Kidney glomerular epithelial cell (primary cell): ENCODE measurements around the gene HSD17B14.
"Not testable (repeated sequence)": the region's sequence is repeated elsewhere in the genome, so short reads cannot be mapped to it uniquely, and the experiment has no call there.

Experiments used
- DNase-seq: peaks from one replicate; lab custom pipeline; 2025; lab: John Stamatoyannopoulos, UW

HSD17B14 gene

DNA sequence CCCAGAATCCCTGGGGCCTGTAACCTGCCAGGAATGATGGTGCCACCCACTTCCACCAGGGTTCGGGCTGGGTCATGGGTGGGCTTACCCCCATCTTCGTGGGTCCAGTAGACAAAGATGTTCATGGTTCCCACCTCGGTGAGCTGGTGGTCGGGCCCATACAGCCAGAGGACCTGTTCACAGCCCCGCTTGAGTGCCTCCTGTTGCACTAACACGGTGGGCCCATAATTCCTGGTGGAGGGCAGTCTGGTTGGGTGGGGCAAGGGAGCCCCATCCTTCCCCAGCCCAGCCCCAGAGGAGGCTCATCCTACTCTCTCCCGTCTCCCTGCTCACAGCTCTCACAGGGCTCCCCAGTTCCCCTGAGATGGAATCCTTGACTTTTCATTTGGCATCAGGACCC is 39.2 kb downstream of the HSD17B14 start:
- no peak for DNase-seq

DNA sequence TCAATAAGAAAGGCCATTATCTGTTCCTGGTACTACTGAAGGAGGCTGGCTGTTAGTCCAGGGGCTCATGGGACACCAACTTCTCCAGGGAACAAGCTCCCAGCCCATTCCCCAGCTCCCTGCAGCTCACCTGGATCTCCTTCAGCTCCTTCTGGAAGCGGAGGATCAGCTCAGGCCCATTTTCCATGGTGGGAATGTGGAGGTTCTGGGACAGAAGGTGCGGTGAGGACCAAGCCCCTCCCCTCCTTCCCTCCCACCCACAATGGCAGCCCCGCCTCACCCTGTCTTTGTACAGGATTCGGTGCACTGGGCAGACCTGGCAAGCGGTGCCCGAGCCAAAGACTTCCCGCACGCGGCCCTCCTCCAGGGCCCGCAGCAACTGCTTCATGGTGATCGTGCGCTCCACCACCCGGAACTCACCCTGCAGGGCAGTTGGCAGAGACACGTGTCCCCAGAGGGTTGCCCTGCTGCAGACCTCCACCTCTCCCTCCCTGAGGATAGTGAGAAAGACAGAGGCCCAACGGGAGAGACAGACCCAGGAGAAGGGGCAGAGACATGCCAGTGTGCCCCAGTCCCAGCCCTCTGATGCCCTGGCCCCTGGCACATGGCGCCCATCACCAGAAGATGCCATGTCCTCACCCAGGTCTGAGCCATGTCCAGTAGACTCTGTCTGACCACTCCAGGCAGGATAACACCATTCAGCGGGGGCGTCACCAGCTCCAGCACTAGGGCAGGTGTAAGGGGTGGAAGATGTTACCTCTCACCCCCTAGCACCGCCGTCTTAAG is 39.8 kb downstream of the HSD17B14 start:
- no peak for DNase-seq

GRCh38 chr19:48795685-48796070 is 40.6 kb downstream of the HSD17B14 start:
- DNase-seq = no peak

DNA sequence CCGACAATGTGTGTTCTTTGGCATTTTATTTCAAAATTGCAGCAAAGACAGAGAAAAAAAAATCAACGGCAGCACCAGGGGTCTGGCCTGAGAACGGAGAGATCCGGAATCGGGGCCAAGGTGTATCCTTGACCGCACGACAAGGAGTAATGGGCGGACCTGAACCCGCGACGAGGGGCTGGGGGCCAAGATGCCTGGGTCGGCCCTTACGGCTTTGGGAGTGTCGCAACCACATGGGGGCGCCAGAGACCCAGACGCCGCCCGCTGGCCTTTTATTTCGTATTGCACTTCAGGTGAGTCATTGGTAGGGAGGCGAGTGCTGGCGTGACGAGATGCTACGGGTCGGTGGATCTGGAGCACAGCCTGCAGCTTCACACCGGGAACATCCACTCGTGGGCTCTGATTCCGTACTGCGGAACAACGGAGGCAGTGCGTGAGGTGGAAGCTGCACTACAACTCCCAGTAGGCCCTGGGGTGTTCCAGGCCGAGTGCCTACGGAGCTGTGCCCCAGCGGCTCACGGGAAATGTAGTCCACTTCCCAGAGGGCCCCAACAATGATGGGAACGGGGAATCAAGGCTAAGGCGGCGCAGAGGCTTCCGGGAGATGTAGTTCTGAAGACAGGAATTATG is 41.1 kb downstream of the HSD17B14 start:
- DNase-seq = peak; percentile 92

GRCh38 chr19:48794291-48794690 is 42.0 kb downstream of the HSD17B14 start:
- no peak for DNase-seq

DNA sequence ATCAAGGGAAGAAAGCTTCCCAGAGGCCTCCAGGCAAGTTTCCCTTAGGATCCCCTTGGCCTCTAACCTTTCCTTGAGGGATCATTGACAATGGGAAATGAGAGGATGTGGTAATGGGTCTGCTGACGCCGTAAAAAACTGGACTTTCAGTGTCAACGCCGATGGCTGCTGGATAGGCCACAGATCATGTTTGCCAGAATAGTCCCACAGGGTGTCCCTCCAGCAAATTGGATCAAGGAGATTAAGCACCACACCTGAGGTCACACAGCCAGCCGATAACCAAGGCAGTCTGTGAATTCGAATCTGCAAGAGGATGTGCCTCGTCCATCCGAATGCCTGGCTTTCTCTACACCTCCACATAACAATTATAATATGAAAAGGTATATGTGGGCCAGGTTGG is 43.0 kb downstream of the HSD17B14 start:
- no peak for DNase-seq

DNA sequence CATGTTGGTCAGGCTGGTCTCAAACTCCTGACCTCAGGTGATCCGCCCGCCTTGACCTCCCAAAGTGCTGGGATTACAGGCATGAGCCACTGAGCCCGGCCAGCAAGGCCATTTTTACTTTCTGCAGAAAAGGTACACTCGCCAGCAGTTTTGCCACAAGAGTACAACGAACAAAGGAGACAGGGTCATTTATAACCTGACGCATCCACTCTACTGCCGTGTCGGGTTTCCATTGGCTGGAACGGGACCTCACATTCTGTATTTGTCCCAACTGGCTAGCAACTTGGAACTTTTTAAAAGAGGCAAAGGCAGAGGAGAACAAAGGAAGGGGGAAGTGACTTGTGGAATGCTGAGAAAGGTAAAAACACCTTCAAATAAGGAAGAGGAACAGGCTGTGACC is 49.0 kb downstream of the HSD17B14 start:
- not testable (repeated sequence) for DNase-seq

DNA sequence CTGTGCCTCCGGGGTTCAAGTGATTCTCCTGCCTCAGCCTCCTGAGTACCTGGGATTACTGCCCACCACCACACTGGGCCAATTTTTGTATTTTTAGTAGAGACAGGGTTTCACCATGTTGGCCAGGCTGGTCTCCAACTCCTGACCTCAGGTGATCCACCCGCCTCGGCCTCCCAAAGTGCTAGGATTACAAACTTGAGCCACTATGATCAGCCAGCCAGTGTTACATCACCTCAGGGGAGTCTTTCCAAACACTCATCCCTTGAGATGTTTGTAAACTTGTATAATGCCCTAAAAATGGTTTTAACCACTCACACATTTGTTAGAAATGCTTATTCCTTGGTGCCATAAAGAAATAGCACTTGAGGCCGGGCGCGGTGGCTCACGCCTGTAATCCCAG is 49.9 kb downstream of the HSD17B14 start:
- not testable (repeated sequence) for DNase-seq

DNA sequence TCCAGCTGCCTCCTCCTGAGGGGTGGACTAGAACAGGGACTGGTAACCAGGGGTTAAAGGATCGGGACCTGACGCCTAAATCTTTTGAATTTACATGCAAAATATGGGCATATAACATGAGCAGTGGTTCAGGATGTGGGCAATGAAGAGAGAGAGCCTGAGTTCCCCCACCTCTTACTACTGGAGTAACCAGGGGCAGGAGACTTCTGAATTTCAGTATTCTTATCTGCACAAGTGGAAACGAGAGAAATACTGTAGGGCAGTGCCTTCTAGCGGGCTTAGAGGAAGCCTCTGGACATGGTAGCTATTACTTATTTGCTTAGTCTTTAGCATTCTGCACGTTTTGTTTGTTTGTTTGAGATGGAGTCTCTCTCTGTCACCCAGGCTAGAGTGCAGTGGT is 51.8 kb downstream of the HSD17B14 start:
- no peak for DNase-seq

GRCh38 chr19:48780631-48781391 is 55.5 kb downstream of the HSD17B14 start:
- peak; percentile 79 for DNase-seq

- no peak for DNase-seq
These were observed 56.7 kb downstream of the HSD17B14 start for GRCh38 chr19:48779636-48780035.

DNA sequence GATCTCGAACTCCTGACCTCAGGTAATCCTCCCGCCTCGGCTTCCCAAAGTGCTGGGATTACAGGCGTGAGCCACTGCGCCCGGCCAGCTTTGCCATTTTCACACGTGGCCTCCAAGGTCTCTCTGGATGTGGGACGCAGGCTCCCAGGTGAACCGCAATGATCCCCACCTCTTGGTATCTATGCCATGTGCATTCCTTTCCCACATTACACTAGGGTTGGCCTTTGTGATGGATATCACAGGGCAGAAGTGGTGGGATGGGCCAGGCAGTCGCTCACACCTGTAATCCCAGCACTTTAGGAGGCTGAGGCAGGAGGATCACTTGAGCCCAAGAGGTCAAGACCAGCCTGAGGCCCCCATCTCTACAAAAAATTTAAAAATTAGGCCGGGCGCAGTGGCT is 58.6 kb downstream of the HSD17B14 start:
- DNase-seq = no peak

DNA sequence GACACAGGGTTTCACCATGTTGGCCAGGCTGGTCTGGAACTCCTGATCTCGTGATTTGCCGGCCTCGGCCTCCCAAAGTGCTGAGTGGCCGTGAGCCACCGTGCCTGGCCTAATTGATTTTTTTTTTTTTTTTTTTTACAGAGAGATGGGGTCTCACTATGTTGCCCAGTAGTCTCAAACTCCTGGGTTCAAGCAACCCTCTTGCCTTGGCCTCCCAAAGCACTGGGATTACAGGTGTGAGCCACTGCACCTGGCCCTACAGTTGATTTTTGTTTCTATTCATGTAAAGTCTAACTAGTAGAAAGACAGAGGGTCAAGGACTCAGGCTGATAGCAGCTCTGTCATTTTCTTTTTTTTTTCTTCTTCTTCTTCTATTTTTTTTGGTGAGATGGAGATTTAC is 59.2 kb downstream of the HSD17B14 start:
- DNase-seq = no peak

- no peak for DNase-seq
These were observed 63.8 kb downstream of the HSD17B14 start for GRCh38 chr19:48772503-48772953.

GRCh38 chr19:48770734-48771472 is 65.4 kb downstream of the HSD17B14 start:
- DNase-seq = no peak

DNA sequence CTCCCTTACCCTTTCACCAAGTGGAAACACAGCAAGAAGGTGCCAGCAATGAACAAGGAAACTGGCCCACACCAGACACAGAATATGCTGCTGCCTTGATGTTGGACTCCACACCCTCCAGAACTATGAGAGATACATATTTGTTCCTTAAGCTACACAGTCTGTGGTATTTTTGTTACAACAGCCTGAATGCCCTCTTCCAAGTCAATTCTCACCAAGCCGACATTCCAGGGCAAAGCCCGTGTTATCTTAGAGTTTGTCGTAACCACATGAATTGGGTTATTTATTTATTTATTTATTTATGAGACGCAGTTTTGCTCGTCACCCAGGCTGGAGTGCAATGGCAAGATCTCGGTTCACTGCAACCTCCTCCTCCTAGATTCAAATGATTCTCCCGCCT is 66.0 kb downstream of the HSD17B14 start:
- DNase-seq = no peak

DNA sequence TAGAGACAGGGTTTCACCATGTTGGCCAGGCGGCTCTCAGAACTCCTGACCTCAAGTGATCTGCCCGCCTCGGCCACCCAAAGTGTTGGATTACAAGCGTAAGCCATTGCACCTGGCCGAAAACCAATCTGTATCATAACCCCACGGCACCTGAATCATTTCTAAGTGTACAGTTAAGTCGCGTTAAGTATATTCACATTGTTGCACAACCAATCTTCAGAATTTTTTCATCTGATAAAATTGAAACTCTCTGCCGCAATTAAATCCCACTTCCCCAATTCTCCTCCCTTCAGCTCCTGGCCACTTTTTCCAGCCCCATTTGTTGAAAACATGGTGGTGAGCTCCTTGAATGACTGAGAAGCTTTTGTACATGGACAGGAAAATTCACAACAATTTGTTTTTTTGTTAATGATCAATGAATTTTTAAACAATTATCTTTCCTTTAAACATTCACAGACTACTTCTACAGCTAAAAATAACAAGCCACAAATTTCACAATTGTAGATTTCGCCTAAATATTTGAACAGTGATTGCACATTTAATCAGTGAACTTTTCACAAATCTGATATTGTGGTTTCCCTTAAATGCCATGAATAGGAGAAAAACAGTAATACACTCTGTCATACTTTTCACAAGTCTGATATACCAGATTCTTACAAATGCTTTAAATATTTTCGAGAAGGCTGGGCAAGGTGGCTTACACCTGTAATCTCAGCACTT is 67.1 kb downstream of the HSD17B14 start:
- DNase-seq = no peak

- not testable (repeated sequence) for DNase-seq
These were observed 68.0 kb downstream of the HSD17B14 start for GRCh38 chr19:48768171-48768753.

DNA sequence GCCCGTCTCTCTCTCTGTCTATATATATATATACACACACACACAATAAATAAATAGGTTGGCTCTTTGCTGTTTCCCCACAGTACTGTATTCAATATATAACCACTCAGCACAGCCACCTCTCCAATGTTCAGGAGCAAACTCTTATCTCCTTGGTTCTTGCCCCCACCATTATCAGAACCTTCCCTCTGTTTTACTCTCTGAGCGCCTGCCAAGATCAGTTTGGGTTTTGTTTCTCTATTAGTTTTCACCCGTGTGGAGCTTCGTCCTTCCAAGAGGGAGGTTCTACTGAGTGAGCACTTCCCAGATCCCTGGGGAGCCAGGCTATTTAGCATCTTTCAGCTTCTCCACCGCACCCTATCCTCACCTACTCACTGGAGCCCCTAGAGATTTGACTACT is 70.5 kb downstream of the HSD17B14 start:
- DNase-seq = not testable (repeated sequence)
